Gastroesophageal sphincter (tissue), 3 donors: Measurements from ENCODE around the gene FES.

Experiments used
- EP300 ChIP-seq: sonication (generic); formaldehyde crosslinking; IDR thresholded peaks from one replicate; pipeline ENCODE4 v1.6.1; 2017; ENCODE audit warnings: antibody characterized with exemption, mild to moderate bottlenecking
- POLR2A ChIP-seq, 2 donors: fragments of 450-650 bp; IDR thresholded peaks; one replicate each; pipeline ENCODE4 v1.6.1; 2017; ENCODE audit warnings: antibody characterized with exemption in 2 of 2, mild to moderate bottlenecking in 2 of 2, moderate library complexity in 1 of 2
- POLR2AphosphoS5 ChIP-seq: sonication (generic); formaldehyde crosslinking; IDR thresholded peaks from one replicate; pipeline ENCODE4 v1.6.1; 2017; ENCODE audit warnings: antibody characterized with exemption
- TF ChIP-seq, protein P1 (sequence below), 4 experiments: fragments of 200-600 bp in 2 of 4; fragments of 450-650 bp in 2 of 4; sonication (generic) in 1 of 4; IDR thresholded peaks; one replicate each; pipeline ENCODE4 v1.5.1; 2017 to 2019; ENCODE audit warnings: antibody characterized with exemption in 4 of 4, mild to moderate bottlenecking in 2 of 4, moderate library complexity in 2 of 4

DNA sequence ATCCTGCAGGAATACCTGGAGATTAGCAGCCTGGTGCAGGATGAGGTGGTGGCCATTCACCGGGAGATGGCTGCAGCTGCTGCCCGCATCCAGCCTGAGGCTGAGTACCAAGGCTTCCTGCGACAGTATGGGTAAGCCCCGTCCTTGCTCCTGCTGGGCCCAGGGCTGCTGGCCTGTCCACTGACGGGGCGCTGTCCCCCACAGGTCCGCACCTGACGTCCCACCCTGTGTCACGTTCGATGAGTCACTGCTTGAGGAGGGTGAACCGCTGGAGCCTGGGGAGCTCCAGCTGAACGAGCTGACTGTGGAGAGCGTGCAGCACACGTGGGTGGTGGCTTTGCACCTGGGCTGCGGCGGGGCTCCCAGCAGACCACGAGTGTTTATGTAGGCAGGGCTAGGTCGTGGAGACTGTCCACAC, 5.0 kb downstream of the FES start:
- TF ChIP-seq POLR2A (IDR thresholded peaks at IDR 0.05) (no peak), POLR2AphosphoS5 (no peak), EP300 (no peak)
- TF ChIP-seq, protein P1, sequence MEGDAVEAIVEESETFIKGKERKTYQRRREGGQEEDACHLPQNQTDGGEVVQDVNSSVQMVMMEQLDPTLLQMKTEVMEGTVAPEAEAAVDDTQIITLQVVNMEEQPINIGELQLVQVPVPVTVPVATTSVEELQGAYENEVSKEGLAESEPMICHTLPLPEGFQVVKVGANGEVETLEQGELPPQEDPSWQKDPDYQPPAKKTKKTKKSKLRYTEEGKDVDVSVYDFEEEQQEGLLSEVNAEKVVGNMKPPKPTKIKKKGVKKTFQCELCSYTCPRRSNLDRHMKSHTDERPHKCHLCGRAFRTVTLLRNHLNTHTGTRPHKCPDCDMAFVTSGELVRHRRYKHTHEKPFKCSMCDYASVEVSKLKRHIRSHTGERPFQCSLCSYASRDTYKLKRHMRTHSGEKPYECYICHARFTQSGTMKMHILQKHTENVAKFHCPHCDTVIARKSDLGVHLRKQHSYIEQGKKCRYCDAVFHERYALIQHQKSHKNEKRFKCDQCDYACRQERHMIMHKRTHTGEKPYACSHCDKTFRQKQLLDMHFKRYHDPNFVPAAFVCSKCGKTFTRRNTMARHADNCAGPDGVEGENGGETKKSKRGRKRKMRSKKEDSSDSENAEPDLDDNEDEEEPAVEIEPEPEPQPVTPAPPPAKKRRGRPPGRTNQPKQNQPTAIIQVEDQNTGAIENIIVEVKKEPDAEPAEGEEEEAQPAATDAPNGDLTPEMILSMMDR (IDR thresholded peaks at IDR 0.05) = no peak
